DMS 273 (cell line): ENCODE data around the gene NINJ1.
A peak's percentile ranks its signal among the peaks of the same experiment; 100 is the strongest.

Experiments
- DNase-seq: peaks from one replicate; lab custom pipeline; 2025; ENCODE audit not compliant: unreplicated experiment; lab: John Stamatoyannopoulos, UW

The NINJ1 gene

GRCh38 chr9:93132946-93133680 is 938 bp downstream of the NINJ1 start:
- peak; percentile 33 for DNase-seq

GRCh38 chr9:93132287-93132927 is 1.6 kb downstream of the NINJ1 start:
- DNase-seq, result peak; percentile 70

- no peak for DNase-seq
Measured at GRCh38 chr9:93131599-93132286, 2.3 kb downstream of the NINJ1 start.

GRCh38 chr9:93130861-93131481 is 3.1 kb downstream of the NINJ1 start:
- no peak for DNase-seq

- DNase-seq, result no peak
Measured at GRCh38 chr9:93129691-93130500, 4.2 kb downstream of the NINJ1 start.

- DNase-seq, result no peak
Measured at GRCh38 chr9:93129286-93129685, 4.8 kb downstream of the NINJ1 start.

- DNase-seq, result no peak
Measured at GRCh38 chr9:93128715-93129224, 5.3 kb downstream of the NINJ1 start.

GRCh38 chr9:93128011-93128714 is 5.9 kb downstream of the NINJ1 start:
- no peak for DNase-seq

GRCh38 chr9:93127395-93127911 is 6.6 kb downstream of the NINJ1 start:
- no peak for DNase-seq

- DNase-seq, result peak; percentile 29
Measured at GRCh38 chr9:93126825-93127368, 7.2 kb downstream of the NINJ1 start.

- DNase-seq, result no peak
Measured at GRCh38 chr9:93126151-93126781, 7.8 kb downstream of the NINJ1 start.

- DNase-seq, result no peak
Measured at GRCh38 chr9:93125331-93125894, 8.6 kb downstream of the NINJ1 start.

GRCh38 chr9:93124793-93125192 is 9.3 kb downstream of the NINJ1 start:
- no peak for DNase-seq

GRCh38 chr9:93123561-93124283 is 10.3 kb downstream of the NINJ1 start:
- no peak for DNase-seq

GRCh38 chr9:93122721-93123221 is 11.3 kb downstream of the NINJ1 start:
- DNase-seq, result peak; percentile 37

- DNase-seq, result peak; percentile 15
Measured at GRCh38 chr9:93121316-93122241, 12.5 kb downstream of the NINJ1 start.

- DNase-seq, result no peak
Measured at GRCh38 chr9:93120846-93121315, 13.2 kb downstream of the NINJ1 start.
